GM04504 (cell line): ENCODE results near the gene MAD2L2.

Experiments used
- DNase-seq: peaks from one replicate; pipeline ENCODE4 v3.0.0-alpha.2; 2012; ENCODE audit warnings: low read depth

Gene MAD2L2

GRCh38 chr1:11681071-11681771 lies at the start of gene MAD2L2:
MAD2L2 (minus strand) TSS chr1:11681148; CDS start chr1:11680601, 547 bp downstream.
- DNase-seq = peak; percentile 58

DNA sequence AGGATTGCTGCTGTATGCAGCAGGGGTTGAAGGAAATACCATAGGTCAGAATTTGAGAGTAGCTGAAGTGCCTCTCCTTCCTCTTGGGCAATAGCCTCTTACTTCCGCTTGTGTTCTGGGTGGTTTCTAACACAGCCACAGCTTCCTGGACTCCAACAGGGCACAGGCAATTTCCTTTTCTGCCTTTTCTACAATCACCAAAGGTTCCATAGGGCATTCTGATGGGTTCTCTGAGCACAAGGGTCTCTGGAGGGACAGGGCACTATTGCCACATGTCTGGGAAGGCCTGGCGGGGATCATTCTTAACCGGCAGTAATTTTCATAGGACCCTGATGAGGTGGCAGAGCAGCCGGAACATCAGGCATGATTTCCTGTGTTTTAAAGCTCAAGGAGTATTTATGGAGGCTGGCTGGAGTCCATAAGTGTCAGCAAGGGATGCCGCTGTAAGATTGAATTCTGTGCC lies 49.5 kb upstream of the MAD2L2 start:
- no peak for DNase-seq

- no peak for DNase-seq
These were observed 48.8 kb upstream of the MAD2L2 start for GRCh38 chr1:11729498-11730428.

DNA sequence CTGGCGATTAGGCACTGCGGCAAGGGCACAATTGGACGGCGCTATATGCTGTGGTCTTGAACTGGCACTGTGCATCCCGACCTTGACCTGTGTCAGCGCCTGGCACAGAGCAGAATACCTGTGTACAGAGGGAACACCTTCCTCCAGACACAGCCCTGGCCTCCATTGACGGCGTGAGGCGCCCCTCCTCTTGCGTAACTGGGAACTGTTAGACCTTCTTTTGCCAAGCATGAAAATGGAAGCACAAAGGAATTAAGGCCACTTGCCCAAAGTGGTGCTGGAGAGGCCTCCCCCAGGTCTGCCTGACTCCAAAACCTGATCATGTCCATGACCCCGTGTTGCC lies 48.2 kb upstream of the MAD2L2 start:
- no peak for DNase-seq

- DNase-seq = no peak
These were observed 47.3 kb upstream of the MAD2L2 start for GRCh38 chr1:11728126-11728806.

GRCh38 chr1:11727119-11727518 lies 46.2 kb upstream of the MAD2L2 start:
- DNase-seq = no peak

- no peak for DNase-seq
These were observed 44.7 kb upstream of the MAD2L2 start for GRCh38 chr1:11725616-11726015.

- no peak for DNase-seq
These were observed 41.6 kb upstream of the MAD2L2 start for GRCh38 chr1:11722538-11722937.

GRCh38 chr1:11721311-11721710 lies 40.4 kb upstream of the MAD2L2 start:
- no peak for DNase-seq

DNA sequence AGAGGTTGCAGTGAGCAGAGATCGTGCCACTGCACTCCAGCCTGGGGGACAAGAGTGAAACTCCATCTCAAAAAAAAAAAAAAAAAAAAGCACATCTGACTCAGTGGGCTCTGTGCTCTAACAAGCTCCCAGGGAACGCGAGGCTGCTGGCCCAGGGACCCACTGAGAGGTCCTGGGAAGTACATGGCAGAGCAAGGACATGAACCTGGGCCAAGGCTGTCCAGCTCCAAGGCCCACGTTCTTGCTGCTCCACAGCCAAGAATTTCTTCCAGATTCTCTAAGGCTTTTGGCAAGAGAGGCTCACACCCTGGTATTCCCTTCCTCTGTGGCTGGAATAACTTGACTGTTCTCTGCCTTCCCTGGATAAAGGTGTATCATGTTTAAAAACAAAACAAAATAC lies 39.6 kb upstream of the MAD2L2 start:
- no peak for DNase-seq

GRCh38 chr1:11720033-11720376 lies 39.1 kb upstream of the MAD2L2 start:
- no peak for DNase-seq

DNA sequence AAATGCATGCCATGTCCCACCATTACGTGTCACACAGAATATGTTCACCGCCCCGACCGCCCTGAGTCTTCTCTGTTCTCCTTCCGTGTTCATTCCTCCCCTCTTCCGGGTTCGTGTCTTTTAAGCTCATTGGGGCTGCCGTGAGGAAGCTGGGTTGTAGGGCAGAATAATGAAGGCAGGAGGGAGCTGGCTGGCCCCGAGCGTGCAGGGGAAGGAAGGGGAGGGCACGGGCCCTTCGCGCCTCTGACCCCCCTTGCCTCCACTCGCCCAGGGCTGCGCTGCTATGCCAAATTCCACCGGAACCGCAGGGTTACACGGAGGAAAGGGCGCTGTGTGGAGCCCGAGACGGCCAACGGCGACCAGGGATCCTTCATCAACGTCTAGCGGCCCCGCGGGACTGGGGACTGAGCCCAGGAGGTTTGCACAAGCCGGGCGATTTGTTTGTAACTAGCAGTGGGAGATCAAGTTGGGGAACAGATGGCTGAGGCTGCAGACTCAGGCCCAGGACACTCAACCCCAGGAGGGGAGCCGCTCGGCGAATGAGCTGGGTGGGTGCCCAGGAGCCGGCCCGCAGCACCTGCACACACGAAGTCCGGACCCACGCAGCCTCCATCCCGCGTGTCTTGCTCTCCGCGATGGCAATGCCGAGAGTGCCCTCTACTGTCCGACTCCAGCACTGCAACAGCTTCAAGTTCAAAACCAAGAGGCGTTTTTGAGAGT lies 38.5 kb upstream of the MAD2L2 start:
- DNase-seq = no peak

GRCh38 chr1:11714831-11715575 lies 34.1 kb upstream of the MAD2L2 start:
- DNase-seq = no peak

DNA sequence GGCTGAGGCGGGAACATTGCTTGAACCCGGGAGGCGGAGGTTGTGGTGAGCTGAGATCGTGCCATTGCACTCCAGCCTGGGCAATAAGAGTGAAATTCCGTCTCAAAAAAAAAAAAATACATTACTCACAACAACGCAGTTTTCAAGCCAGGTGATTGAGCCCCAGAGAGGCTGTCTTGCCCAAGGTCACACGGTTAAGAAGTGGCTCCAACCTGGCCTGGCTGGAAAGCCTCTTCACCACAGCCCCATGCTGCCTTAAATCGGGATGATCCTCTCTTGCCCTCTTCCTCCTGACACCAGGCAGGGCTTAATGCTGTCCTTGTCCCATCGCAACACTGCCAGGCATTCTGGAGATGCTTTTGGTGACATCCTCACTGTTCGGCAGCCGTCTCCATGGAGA lies 32.1 kb upstream of the MAD2L2 start:
- DNase-seq = no peak

DNA sequence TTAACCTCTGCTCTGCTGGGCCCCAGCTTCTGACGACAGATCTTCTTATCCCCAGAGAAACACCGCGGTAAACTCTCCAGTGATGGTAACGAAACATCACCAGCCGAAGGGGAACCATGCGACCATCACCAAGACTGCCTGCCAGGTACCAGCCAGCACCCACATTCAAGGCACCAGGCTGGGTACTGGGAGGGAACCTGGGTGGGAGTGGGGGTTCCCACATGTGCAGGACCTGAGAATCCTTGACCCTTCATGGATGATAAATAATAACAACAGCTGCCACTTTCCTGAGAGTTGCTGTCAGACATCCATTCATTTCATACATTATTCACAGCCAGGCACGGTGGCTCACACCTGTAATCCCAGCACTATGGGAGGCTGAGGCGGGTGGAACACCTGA lies 31.3 kb upstream of the MAD2L2 start:
- no peak for DNase-seq

DNA sequence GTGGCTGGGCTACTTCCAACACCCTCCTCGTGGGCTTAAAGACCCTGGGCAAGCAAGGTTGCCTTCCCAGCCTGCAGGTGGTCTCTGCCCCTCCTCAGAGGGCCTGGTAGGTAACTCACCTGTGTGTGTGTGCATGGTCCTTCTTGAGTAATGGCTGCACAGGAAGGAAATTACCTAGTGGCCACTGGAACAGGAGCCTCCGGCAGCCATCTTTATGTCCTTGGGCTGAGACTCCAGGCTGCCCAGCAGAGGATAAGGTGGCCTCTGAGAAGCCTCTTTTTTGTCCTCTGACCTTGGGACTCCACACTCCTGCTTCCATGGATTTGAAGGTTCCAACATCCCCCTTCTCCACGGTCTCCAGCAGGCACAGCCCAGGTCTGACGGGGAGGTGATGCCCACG lies 30.5 kb upstream of the MAD2L2 start:
- DNase-seq = no peak

GRCh38 chr1:11708554-11709350 lies 27.8 kb upstream of the MAD2L2 start:
- no peak for DNase-seq

GRCh38 chr1:11707621-11708276 lies 26.8 kb upstream of the MAD2L2 start:
- no peak for DNase-seq

DNA sequence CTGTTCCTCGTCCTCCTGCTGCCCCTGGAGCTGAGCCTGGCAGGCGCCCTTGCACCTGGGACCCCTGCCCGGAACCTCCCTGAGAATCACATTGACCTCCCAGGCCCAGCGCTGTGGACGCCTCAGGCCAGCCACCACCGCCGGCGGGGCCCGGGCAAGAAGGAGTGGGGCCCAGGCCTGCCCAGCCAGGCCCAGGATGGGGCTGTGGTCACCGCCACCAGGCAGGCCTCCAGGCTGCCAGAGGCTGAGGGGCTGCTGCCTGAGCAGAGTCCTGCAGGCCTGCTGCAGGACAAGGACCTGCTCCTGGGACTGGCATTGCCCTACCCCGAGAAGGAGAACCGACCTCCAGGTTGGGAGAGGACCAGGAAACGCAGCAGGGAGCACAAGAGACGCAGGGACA lies 25.3 kb upstream of the MAD2L2 start:
- DNase-seq = no peak

- no peak for DNase-seq
These were observed 24.6 kb upstream of the MAD2L2 start for GRCh38 chr1:11705596-11705995.
